ENCODE measurements around the gene ERN1.
"Not testable (repeated sequence)": the region's sequence is repeated elsewhere in the genome, so short reads cannot be mapped to it uniquely, and the experiment has no call there.

Gene ERN1

DNA sequence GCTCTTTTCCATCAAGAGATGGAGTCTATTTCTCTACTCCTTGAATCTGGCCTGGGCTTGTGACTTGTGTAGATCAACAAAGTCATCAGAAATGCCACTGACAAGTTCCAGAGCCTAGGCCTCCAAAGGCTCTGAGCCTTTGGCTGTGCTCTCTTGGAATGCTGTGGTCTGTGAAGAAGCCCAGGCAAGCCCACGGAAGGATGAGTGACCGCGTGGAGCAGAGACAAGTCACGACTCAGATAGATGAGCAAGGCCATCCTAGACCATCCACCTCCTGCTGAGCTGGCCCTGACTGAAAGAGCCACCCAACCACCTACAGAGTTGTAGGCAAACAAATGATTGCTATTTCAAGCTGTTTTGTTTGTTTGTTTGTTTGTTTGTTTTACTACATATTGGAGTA is 97.9 kb downstream of the ERN1 start:
- DNase-seq (ENCODE audit: low spot score), result no peak

DNA sequence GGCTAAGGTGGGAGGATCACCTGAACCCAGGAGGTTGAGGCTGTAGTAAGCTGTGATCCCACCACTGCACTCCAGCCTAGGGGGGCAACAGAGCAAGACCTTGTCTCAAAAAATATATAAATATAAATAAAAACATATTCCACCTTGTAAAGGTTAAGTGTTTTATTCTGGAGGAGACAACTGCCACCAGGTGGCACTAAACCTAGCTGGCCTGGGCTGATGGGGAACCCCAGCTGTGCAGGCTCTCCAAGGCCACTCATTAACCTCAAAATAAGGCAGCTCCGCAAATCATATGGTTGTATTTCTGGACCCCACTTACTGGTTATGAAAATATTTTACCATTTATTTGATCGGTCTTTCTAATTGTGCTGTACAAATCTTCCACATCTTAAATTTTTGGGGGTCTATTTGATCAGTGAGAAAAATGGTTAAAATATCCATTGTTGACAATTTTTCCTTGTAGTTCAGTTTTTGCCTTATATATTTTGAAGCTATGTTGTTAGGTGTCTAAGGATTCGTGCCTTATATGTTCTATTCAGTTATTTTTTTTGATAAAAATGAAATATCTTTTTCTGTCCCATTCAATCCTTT is 101.0 kb downstream of the ERN1 start:
- peak; percentile 58 for DNase-seq (ENCODE audit: low spot score)

DNA sequence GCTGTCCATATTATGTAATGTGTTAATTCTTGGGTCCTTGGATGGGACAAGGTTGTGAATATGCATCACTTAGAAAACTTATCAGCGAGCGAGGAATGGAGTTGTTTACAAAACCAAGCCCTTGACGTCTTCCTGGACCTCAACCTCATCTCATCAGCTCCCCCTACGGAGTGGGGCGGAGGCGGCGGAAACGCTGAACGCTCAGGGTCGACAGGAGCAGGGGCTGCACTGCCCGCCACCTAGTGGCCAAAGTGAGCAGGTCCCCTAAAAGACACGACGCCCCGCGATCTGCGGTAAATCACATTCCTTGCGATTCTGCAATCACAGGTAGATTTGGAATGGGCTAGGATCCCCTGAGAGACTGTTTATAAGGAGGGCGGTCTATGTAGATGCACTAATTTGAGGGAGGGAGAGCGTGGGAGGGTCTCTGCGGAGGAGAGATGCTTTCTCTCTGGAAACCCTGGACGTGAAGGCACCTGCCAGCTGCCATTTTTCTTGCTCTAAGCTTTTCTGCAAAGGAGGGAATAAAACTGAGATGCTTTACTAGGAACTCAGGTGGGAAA is 104.1 kb downstream of the ERN1 start:
- peak; percentile 80 for DNase-seq (ENCODE audit: low spot score)

DNA sequence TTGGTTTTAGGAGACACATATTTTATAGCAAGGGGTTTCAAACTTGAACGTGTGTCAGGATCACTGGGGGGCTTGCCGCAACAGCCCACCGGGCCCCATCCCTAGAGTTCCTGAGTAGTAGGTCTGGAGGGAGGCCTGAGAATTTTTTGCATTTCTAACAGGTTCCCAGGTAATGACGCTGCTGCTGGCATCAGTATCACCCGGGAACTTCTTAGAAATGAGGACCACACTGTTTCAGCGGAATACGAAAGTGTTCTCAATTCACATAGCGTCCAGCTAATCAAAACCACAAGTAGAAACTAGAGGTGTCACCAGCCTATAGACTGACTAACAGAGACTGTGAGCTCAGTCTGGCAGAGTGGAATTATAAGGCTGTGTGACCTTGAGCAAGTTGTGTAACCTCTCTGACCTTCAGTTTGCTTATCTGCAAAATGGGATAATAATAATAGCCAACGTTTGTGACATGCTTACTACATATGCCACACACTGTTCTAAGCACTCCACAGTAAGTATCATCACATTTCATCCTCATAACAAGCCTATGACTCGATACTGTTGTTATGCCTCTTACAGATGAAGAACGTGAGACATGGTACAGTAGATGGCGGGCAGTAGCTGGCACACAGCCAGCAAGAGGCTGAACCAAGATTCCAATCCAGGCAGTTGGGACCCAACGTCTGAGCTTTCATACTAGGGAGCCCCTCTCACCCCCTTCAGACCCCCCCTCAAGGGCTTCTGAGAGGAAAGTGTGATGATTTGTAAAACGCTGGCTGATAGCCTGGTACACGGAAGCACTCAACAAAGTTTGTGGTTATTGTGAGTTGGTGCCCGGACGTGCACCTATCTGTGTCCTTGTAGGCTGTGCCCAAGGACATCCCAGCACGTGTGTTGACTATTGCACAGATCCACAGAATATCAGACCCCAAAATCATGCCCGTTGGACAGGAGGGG is 104.9 kb downstream of the ERN1 start:
- no peak for DNase-seq (ENCODE audit: low spot score)

DNA sequence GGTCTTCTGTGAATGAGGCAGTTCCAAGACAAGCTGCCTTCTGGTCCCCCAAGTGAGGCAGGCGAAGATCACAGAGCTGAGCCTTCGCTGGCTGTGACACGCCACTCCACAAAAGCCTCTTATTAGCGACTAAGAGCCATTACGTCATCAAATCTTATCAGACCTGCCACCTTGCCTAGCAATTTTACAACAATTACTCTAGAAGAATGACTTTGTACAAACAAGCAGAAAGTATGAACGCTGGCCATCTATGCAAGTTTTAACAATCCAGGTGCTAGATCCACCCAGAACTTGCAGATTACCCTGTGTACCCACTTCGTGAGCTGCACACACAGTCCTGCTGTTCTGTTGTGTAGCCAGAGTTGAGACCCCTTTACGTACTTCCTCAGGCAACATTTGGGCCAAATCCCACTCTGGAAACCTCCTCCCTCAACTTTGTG is 105.7 kb downstream of the ERN1 start:
- no peak for DNase-seq (ENCODE audit: low spot score)

DNA sequence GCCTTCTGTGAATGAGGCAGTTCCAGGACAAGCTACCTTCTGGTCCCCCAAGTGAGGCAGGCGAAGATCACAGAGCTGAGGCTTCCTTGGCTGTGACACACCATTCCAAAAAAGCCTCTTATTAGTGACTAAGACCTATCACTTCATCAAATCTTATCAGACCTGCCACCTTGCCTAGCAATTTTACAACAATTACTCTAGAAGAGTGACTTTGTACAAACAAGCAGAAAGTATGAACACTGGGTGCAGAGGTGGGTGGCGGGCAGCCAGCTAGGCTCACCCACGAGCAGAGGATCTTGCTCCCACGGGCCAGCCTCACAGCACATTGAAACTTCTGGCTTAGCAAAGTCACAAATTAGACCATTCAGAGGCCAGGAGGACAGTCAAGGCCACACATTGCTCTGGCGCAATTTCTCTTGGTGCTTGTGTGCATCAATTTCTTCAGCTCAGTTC is 107.3 kb downstream of the ERN1 start:
- DNase-seq (ENCODE audit: low spot score), result no peak

DNA sequence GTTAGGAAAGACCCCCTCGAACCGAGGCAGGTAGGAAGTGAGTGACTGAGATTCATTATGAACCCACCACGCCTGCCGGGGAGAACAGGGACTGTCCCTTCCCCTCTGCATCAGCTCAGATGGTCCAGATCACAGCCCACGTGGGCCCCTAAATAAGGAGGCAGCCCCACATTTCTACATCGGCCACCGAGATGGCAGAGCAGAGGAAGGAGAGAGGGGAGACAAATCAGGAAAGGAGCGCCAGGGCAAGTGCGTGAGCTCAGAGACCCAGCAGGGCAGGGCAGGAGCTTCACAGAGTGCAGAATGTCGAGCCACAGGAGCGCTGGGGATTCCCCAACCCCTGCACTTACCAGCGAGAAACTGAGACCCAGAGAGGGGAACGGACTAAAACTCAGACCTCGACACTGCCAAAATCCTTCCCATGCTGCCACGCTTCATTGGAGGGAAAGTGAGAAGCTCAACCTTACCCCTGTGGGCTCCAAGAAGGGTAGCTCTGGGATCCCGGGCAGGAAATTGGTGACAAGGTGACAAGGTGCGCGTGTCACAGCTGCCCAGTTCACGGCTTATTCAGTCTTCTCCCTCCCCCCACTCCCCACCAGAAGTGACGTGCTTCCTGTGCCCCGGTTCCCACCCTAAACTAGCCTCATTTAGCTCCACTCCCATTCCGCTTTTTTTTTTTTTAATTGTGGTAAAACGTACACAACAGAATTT is 109.7 kb downstream of the ERN1 start, which contains the start of gene ICAM2:
Gene ICAM2, minus strand, starts transcription at position 578 of the 711 bp plus-strand sequence. CDS start 13,942 bp downstream, outside the sequence.
- DNase-seq (ENCODE audit: low spot score), result no peak

DNA sequence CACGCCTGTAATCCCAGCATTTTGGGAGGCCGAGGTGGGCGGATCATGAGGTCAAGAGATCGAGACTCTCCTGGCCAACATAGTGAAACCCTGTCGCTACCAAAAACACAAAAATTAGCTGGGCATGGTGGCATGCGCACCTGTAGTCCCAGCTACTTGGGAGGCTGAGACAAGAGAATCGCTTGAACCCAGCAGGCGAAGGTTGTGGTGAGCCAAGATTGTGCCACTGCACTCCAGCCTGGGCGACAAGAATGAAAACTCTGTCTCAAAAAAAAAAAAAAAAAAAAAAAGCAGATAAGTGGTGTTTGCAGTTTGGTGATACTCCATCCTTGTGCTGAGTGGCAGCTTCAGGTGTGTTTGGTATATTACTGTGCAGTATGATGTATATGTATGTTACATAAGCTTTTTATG is 110.4 kb downstream of the ERN1 start:
- DNase-seq (ENCODE audit: low spot score), result not testable (repeated sequence)

DNA sequence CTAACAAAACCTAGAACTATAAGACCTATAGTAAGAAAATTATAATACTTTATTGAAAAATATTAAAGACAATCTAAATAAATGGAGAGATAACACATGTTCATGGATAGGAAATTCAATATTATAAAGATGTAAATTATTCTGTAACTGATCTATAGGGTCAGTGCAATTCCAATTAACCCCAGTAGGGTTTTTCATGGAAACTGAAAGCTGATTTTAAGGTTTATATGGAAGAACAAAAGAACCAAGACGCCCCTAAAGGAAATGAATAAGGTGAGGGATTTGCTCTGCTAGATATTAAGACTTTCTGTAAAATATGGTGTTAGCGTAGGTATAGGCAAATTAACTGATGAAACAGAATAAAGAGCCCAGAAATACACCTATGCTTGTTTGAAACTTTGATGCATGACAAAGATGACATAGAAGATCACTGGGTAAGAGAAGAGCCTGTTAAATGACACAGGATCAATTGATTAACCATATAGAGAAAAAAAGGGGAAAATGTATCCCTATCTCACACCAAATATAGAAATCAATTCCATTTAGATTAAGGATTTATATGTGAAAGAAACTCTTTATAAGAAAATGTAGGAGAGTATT is 112.5 kb downstream of the ERN1 start:
- DNase-seq (ENCODE audit: low spot score), result no peak

DNA sequence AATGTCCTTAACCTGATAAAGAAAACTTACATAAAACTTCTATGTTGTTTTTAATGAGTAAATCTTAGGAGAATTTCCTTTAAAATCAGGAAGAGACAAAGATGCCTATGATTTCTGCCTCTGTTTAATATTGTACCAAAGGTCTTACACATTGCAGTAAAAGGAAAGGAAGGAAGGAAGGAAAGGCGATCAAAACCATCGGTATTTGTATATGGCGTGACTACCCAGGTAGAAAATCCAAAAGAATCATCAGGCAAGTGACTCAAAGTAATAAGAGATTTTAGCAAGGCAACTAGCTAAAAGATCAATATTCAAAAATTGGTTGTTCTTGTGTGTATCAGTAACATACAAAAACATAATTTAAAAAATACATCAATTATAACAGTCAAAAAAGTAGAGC is 113.0 kb downstream of the ERN1 start:
- no peak for DNase-seq (ENCODE audit: low spot score)

DNA sequence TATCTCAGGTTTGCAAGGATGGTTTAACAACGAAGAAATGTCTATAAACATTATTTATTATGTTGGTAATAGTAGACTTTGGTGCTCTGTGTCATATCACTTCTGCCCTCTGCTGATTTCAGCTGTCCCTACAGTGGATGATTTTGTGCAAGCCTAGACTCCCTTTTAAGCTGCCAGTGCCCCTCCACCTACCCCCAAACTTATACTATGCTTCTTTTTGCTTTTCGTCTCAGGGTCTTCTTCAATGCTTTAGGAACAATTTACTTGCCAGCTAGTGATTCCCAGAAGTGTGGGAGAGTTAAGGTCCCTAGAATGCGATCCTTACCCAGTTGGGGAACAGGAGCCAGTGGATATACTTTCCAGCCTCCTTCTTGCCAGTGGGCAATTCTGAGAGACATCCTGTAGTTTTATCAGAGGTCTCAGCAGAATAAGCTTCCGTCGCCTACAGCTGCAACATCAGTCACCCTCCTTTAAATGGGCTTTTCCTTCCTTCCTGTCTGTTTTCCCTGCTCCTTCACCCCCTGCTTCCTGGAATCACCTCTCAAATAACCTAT is 113.6 kb downstream of the ERN1 start:
- DNase-seq (ENCODE audit: low spot score), result no peak

DNA sequence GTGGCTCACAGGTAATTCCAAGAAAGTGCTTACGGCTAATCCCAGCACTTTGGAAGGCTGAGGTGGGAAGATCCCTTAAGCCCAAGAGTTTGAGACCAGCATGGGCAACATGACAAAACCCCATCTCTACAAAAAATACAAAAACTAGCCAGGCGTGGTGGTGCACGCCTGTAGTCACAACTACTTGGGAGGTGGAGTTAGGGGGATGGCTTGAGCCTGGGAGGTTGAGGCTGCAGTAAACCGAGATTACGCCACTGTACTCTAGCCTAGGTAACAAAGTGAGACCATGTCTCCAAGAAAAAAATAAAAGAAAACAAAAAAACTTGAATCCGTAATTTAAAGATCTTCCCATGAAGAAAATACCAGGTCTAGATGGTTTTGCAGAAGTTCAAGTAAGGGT is 114.5 kb downstream of the ERN1 start:
- no peak for DNase-seq (ENCODE audit: low spot score)

DNA sequence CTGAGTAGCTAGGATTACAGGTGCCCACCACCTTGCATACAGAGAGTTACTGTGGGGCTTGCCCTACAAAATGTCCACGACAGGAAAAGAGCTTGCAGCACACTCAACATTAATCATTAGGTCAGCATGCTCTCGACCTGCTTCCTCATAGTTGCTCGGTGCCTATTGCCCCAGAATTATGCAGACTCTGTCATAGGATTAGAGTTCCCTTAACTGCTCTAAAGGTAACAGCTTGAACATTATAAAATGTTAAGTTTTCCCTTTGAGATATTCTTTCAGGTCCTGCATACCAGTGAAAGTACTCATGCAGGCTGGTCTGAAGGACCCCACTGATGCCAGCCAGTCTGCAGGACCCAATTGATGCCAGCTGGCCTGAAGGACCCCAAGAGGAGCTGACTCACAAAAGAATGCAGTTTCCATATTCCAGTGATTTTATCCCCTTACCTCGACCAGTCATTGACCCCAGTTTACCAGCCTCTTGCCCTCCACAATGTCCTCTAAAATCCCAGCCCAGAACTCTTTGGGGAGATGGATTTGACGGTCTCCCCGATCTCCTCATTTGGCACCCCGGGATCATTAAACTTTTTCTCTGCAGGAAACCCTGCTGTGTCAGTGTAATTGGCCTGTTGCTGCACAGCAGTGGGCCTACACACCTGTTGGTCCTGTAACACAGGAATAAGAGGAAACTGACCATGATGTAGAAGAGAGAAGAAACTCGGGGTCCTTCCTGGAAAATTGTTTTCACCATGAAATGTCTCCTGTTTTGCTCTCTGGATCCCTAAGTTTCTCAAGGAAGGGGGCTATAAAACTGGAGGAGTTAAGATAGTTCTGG is 120.2 kb downstream of the ERN1 start:
- DNase-seq (ENCODE audit: low spot score), result no peak

DNA sequence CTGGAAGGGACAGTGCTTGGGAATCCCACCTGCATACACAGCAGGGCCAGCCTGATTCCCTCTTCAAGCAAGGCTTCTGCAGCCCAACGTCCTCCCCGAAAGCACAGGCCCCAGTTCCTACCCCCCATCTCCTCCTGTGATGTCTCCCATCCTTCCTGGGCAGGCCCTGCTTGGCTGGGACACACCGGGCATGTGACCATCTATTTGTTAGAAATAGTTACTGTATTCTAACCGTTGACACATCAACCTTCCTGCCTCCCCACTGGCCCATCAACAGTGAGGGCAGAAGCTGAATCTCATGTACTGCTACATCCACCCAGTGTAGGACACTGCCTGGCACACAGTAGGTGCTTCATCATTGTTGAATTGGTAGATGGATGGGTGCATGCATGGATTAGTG is 121.1 kb downstream of the ERN1 start:
- DNase-seq (ENCODE audit: low spot score), result no peak

DNA sequence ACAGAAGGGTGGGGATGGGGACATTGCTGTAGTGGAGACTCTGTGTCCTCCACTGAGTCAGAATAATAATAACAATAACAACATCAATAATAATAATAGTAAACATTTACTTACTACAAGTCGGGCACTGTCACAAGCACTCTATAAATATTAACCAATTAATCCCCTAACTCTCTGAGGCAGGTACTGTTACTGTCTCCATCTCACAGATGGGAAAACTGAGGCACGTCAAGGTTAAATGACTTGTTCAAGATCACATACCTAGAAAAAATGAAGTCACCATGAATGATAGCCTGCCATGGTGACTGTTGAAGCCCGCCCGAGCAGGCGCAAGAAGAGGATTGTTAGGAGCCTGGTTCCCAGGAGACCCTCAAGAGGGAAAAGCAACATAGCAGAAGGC is 121.6 kb downstream of the ERN1 start:
- no peak for DNase-seq (ENCODE audit: low spot score)

DNA sequence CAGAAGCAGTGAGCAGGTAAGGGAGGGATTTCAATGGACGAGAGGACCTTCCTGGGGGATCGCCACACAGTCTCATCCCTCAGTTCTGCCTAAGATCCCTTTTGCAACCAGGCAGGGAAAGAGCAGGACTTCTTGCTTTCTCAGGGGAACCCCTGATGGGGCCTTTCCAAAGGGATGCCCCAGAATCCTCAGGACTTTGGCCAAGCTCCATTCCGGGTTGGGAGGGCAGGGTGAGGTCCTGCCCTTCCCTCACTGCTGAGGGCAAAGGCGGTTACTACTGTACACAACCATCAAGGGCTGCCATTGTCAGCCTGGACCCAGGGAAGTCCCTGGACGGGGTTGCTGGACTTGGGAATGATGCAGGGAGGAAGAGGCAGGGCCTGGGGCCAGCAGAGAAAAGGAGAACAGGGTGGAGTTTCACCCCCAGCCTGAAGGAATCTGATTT is 122.1 kb downstream of the ERN1 start:
- DNase-seq (ENCODE audit: low spot score), result no peak

DNA sequence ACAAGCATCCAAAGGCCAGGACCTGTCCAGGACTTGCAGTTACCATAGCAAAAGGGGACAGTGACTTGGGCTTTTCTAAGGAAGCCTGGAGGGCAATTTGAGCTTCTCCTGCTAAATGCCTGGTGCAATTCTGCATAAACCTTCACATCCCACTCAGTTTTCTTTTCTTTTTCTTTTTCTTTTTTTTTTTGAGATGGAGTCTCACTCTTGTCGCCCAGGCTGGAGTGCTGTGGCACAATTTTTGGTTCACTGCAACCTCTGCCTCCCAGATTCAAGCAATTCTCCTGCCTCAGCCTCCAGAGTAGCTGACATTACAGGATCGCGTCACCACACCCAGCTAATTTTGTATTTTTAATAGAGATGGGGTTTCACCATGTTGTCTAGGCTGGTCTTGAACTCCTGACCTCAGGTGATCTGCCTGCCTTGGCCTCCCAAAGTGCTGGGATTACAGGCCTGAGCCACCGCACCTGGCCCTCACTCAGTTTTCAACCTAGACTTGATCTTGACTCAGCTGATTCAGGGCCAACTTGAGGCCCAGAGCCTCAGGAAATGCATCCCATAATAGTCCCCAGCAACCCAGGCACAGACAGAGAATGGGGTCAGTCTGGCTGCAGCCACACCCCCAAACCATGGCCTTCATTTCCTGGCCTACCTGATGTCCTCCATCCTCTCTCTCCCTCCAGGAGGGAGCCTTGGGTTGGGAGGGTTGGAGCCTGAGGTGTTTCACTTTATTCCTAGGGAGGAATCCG is 122.7 kb downstream of the ERN1 start:
- DNase-seq (ENCODE audit: low spot score), result not testable (repeated sequence)

DNA sequence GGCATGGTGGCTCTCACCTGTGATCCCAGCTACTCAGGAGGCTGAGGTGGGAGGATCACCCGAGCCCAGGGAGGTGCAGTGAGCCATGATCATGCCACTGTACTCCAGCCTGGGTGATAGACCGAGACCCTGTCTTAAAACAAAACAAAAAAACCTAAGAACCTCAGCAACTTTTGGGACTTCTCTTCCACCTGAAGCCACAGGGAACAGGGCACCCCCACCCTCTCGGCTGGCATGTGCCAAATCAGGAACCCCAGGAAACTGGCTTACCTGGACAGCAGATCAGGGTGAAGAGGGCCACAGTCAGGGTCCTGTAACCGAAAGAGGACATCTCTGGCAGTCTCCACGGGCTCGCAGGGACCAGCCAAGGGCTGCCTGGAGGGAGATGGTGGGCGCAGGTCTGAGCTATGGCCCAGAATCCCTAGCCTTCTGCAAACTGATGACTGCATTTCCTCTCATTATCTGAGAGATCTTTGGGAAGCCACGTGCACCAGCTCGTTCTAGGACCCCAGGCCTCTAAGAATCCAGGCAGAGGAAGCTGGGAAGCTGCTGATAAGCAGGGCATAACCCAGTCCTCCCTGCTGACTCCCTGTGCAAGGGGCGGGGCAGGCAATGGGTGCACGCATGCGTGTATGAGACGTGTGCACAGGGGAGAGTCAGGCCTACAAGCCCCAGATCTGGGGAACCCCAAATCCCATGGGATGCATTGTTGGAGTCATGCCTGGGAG is 123.4 kb downstream of the ERN1 start:
- DNase-seq (ENCODE audit: low spot score), result peak; percentile 81

DNA sequence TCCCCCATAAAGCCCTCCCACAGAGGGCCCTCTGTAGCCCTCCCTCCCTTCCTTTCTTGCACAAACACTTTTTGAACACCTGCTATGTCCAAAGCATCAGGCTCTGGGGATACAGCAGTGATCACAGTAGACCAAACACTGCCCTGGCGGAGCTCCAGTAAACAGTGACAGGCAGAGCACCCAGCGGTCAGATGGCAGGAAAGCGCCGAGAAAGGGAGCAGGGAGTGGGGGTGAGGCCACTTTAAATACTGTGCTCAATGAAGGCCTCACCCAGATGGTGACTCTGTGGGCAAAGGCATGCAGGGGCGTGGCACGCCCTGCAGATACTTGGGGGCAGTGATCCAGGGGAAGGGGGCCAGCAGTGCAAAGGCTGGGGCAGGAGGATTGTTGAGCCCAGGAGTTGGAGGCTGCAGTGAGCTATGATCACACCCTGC is 124.2 kb downstream of the ERN1 start:
- DNase-seq (ENCODE audit: low spot score), result no peak
